Eye (tissue), 1 donor: Measurements from ENCODE around the gene IQSEC2.

ENCODE experiments used
- DNase-seq: peaks from one replicate; pipeline ENCODE4 v3.0.0-alpha.2; 2015

IQSEC2 gene

GRCh38 chrX:53241558-53241957 is 39.8 kb downstream of the IQSEC2 start:
- no peak for DNase-seq

- DNase-seq = no peak
Measured at GRCh38 chrX:53239474-53239873, 41.9 kb downstream of the IQSEC2 start.

GRCh38 chrX:53237056-53237455 is 44.3 kb downstream of the IQSEC2 start:
- no peak for DNase-seq

- no peak for DNase-seq
Measured at GRCh38 chrX:53236025-53236679, 45.2 kb downstream of the IQSEC2 start.

GRCh38 chrX:53235566-53235965 is 45.8 kb downstream of the IQSEC2 start:
- no peak for DNase-seq

- DNase-seq = no peak
Measured at GRCh38 chrX:53234484-53234883, 46.9 kb downstream of the IQSEC2 start.

GRCh38 chrX:53233536-53233935 is 47.8 kb downstream of the IQSEC2 start:
- DNase-seq = no peak

GRCh38 chrX:53230116-53230515 is 51.3 kb downstream of the IQSEC2 start:
- no peak for DNase-seq

GRCh38 chrX:53227224-53227765 is 54.1 kb downstream of the IQSEC2 start:
- DNase-seq = no peak

- peak; percentile 96 for DNase-seq
Measured at GRCh38 chrX:53224860-53225797, 56.3 kb downstream of the IQSEC2 start, which contains the start of gene KDM5C. Gene KDM5C (minus strand): TSS chrX:53225207. CDS start chrX:53224889, 318 bp downstream.

- no peak for DNase-seq
Measured at GRCh38 chrX:53223955-53224859, 57.2 kb downstream of the IQSEC2 start.

GRCh38 chrX:53223068-53223693 is 58.2 kb downstream of the IQSEC2 start:
- DNase-seq = no peak
